ENCODE data around the gene CCDC71. TPM values are rescaled to one million over a fixed set of nuclear protein-coding genes. Genes with fewer than 3 reads are reported as not detected.

The CCDC71 gene
- total and polyA plus RNA-seq, 2 of the 13 experiments (the other 11 are each of a cell fraction or from before 2014, with no cell fraction given), result 9.7 to 14.3 TPM

DNA sequence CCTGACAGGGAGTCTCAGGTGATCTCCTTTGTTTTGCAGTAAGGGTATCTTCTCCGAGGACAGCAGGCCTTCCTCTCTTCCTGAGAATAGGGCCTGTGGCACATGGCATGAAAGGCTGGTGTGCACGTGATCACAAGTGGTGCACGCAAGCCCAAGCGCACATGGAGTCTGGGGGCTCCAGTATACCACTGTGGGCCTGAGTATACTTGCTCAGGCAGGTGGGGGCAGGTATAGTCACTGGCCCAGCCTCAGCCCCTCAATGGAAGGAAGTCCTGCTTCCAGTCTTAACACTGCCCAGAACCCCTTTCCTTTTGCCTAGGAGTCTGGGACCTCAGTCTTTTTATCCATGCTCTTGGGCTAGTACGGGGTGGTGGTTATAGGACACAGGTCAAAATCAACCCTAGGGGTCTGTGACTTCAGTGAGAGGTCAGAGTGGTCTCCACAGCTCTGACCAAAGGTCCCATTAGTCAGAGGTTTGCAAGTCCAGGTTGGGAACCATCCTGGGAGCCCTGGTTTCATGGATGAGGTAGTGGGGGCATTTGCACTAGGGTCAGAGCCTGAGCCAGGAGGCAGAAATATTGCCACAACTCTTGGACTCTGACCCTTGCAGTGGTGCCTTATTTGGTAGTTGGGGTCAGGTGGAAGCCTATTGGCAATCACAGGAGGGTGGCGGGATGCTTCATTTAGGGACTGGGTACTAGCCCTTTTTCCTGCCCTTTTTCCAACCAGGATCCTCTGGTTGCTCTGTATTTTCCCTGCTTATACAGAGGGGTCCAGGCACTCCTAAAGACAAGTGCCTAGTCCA lies 823 bp upstream of the CCDC71 start (continued):
- TF ChIP-seq ZNF776 (CRISPR knock-in tag; IDR thresholded peaks at IDR 0.05) (no peak), SMARCC2 (IDR thresholded peaks at IDR 0.05) (no peak), ZNF230 (CRISPR knock-in tag; IDR thresholded peaks at IDR 0.05) (no peak), HOXA3 (CRISPR knock-in tag; IDR thresholded peaks at IDR 0.05) (no peak; the same call in 1 of the 2 replicates), ZNF7 (CRISPR knock-in tag; IDR thresholded peaks at IDR 0.05) (no peak), ATF7 (IDR thresholded peaks at IDR 0.05) (no peak), ATF7 (CRISPR knock-in tag; IDR thresholded peaks at IDR 0.05) (no peak), ZNF20 (CRISPR knock-in tag; IDR thresholded peaks at IDR 0.05) (no peak), WIZ (CRISPR knock-in tag; IDR thresholded peaks at IDR 0.05) (no peak), IRX3 (CRISPR knock-in tag; IDR thresholded peaks at IDR 0.05; ENCODE audit: borderline replicate concordance, low read depth) (no peak), KAT8 (CRISPR knock-in tag; IDR thresholded peaks at IDR 0.05) (no peak), SMAD3 (CRISPR knock-in tag; IDR thresholded peaks at IDR 0.05) (no peak)
- TF ChIP-seq, protein P1, sequence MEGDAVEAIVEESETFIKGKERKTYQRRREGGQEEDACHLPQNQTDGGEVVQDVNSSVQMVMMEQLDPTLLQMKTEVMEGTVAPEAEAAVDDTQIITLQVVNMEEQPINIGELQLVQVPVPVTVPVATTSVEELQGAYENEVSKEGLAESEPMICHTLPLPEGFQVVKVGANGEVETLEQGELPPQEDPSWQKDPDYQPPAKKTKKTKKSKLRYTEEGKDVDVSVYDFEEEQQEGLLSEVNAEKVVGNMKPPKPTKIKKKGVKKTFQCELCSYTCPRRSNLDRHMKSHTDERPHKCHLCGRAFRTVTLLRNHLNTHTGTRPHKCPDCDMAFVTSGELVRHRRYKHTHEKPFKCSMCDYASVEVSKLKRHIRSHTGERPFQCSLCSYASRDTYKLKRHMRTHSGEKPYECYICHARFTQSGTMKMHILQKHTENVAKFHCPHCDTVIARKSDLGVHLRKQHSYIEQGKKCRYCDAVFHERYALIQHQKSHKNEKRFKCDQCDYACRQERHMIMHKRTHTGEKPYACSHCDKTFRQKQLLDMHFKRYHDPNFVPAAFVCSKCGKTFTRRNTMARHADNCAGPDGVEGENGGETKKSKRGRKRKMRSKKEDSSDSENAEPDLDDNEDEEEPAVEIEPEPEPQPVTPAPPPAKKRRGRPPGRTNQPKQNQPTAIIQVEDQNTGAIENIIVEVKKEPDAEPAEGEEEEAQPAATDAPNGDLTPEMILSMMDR (CRISPR knock-in tag; IDR thresholded peaks at IDR 0.05), result no peak
- TF ChIP-seq, protein P2, sequence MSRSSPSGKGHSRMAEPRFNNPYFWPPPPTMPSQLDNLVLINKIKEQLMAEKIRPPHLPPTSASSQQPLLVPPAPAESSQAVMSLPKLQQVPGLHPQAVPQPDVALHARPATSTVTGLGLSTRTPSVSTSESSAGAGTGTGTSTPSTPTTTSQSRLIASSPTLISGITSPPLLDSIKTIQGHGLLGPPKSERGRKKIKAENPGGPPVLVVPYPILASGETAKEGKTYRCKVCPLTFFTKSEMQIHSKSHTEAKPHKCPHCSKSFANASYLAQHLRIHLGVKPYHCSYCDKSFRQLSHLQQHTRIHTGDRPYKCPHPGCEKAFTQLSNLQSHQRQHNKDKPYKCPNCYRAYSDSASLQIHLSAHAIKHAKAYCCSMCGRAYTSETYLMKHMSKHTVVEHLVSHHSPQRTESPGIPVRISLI (CRISPR knock-in tag; IDR thresholded peaks at IDR 0.05; ENCODE audit: borderline replicate concordance), result no peak
- TF ChIP-seq, protein P3, sequence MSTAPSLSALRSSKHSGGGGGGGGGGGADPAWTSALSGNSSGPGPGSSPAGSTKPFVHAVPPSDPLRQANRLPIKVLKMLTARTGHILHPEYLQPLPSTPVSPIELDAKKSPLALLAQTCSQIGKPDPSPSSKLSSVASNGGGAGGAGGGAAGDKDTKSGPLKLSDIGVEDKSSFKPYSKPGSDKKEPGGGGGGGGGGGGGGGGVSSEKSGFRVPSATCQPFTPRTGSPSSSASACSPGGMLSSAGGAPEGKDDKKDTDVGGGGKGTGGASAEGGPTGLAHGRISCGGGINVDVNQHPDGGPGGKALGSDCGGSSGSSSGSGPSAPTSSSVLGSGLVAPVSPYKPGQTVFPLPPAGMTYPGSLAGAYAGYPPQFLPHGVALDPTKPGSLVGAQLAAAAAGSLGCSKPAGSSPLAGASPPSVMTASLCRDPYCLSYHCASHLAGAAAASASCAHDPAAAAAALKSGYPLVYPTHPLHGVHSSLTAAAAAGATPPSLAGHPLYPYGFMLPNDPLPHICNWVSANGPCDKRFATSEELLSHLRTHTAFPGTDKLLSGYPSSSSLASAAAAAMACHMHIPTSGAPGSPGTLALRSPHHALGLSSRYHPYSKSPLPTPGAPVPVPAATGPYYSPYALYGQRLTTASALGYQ (CRISPR knock-in tag; IDR thresholded peaks at IDR 0.05), result no peak
- TF ChIP-seq, protein P4, sequence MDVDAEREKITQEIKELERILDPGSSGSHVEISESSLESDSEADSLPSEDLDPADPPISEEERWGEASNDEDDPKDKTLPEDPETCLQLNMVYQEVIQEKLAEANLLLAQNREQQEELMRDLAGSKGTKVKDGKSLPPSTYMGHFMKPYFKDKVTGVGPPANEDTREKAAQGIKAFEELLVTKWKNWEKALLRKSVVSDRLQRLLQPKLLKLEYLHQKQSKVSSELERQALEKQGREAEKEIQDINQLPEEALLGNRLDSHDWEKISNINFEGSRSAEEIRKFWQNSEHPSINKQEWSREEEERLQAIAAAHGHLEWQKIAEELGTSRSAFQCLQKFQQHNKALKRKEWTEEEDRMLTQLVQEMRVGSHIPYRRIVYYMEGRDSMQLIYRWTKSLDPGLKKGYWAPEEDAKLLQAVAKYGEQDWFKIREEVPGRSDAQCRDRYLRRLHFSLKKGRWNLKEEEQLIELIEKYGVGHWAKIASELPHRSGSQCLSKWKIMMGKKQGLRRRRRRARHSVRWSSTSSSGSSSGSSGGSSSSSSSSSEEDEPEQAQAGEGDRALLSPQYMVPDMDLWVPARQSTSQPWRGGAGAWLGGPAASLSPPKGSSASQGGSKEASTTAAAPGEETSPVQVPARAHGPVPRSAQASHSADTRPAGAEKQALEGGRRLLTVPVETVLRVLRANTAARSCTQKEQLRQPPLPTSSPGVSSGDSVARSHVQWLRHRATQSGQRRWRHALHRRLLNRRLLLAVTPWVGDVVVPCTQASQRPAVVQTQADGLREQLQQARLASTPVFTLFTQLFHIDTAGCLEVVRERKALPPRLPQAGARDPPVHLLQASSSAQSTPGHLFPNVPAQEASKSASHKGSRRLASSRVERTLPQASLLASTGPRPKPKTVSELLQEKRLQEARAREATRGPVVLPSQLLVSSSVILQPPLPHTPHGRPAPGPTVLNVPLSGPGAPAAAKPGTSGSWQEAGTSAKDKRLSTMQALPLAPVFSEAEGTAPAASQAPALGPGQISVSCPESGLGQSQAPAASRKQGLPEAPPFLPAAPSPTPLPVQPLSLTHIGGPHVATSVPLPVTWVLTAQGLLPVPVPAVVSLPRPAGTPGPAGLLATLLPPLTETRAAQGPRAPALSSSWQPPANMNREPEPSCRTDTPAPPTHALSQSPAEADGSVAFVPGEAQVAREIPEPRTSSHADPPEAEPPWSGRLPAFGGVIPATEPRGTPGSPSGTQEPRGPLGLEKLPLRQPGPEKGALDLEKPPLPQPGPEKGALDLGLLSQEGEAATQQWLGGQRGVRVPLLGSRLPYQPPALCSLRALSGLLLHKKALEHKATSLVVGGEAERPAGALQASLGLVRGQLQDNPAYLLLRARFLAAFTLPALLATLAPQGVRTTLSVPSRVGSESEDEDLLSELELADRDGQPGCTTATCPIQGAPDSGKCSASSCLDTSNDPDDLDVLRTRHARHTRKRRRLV (CRISPR knock-in tag; IDR thresholded peaks at IDR 0.05), result no peak
- TF ChIP-seq, protein P5, sequence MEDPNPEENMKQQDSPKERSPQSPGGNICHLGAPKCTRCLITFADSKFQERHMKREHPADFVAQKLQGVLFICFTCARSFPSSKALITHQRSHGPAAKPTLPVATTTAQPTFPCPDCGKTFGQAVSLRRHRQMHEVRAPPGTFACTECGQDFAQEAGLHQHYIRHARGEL (CRISPR knock-in tag; IDR thresholded peaks at IDR 0.05), result no peak
- TF ChIP-seq, protein P6, sequence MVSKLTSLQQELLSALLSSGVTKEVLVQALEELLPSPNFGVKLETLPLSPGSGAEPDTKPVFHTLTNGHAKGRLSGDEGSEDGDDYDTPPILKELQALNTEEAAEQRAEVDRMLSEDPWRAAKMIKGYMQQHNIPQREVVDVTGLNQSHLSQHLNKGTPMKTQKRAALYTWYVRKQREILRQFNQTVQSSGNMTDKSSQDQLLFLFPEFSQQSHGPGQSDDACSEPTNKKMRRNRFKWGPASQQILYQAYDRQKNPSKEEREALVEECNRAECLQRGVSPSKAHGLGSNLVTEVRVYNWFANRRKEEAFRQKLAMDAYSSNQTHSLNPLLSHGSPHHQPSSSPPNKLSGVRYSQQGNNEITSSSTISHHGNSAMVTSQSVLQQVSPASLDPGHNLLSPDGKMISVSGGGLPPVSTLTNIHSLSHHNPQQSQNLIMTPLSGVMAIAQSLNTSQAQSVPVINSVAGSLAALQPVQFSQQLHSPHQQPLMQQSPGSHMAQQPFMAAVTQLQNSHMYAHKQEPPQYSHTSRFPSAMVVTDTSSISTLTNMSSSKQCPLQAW (CRISPR knock-in tag; IDR thresholded peaks at IDR 0.05), result no peak; the same call in 1 of the 2 replicates

Measured in HepG2 (cell line).